GM12891 (cell line): Measurements from ENCODE around the gene CDK11A.
"Not testable (repeated sequence)": the region's sequence is repeated elsewhere in the genome, so short reads cannot be mapped to it uniquely, and the experiment has no call there.

Experiments
- POLR2A ChIP-seq: IDR thresholded peaks from 2 replicates; pipeline ENCODE4 v1.6.1; 2011; ENCODE audit warnings: low read depth, low read length, control low read depth
- POLR2AphosphoS5 ChIP-seq: IDR thresholded peaks from 2 replicates; pipeline ENCODE4 v1.6.1; 2011; ENCODE audit warnings: low read depth, low read length, control low read depth
- POU2F2 ChIP-seq: IDR thresholded peaks from 2 replicates; pipeline ENCODE4 v1.6.1; 2011; ENCODE audit warnings: low read depth, mild to moderate bottlenecking, control low read depth, low read length, moderate library complexity

- not testable (repeated sequence) for TF ChIP-seq POLR2A, POU2F2, POLR2AphosphoS5
These were observed 4.3 kb upstream of the CDK11A start for GRCh38 chr1:1728308-1729005.
